Thyroid gland (tissue), 4 donors: ENCODE results near the gene CLIP3. TPM values are rescaled to one million over a fixed set of nuclear protein-coding genes. Genes with fewer than 3 reads are reported as not detected.

Experiments used
- DNase-seq, 2 donors: peaks; one replicate each; pipeline ENCODE4 v3.0.0-alpha.2; 2019
- H3K27ac ChIP-seq, 3 donors: fragments of 200-600 bp; sonication (generic); 1 replicate in 2 of 3; 2 replicates in 1 of 3; pipeline ENCODE4 v1.5.1; 2016 to 2019; ENCODE audit warnings: mild to moderate bottlenecking in 1 of 3, moderate library complexity in 1 of 3
- H3K27me3 ChIP-seq: fragments of 200-600 bp; sonication (generic); one replicate; pipeline ENCODE4 v1.5.1; 2019
- H3K36me3 ChIP-seq, 2 donors: fragments of 200-600 bp; sonication (generic); one replicate each; pipeline ENCODE4 v1.5.1; 2016 to 2019
- H3K4me1 ChIP-seq, 2 donors: fragments of 200-600 bp; sonication (generic); one replicate each; pipeline ENCODE4 v1.5.1; 2017 to 2019
- H3K4me3 ChIP-seq, 3 donors: fragments of 200-600 bp; sonication (generic); replicated peaks in 1 of 3; 1 replicate in 2 of 3; 2 replicates in 1 of 3; pipeline ENCODE4 v1.5.1; 2016; ENCODE audit warnings: mild to moderate bottlenecking in 1 of 3
- H3K9me3 ChIP-seq: fragments of 200-600 bp; sonication (generic); one replicate; pipeline ENCODE4 v1.5.1; 2017
- CTCF ChIP-seq, 6 experiments: fragments of 200-600 bp in 3 of 6; fragments of 450-650 bp in 3 of 6; sonication (generic) in 3 of 6; IDR thresholded peaks; one replicate each; pipeline ENCODE4 v1.5.1; 2016 to 2019; ENCODE audit warnings: antibody characterized with exemption in 6 of 6, mild to moderate bottlenecking in 2 of 6, inconsistent platforms in 1 of 6, moderate library complexity in 1 of 6
- POLR2A ChIP-seq, 2 donors: fragments of 450-650 bp; IDR thresholded peaks; one replicate each; pipeline ENCODE4 v1.6.1; 2017; ENCODE audit warnings: antibody characterized with exemption in 2 of 2, mild to moderate bottlenecking in 2 of 2, moderate library complexity in 1 of 2
- WGBS, 2 donors: methylation state at CpG; one replicate each; pipeline ENCODE4 v1.1.5; 2017; 5-methylcytosine and 5-hydroxymethylcytosine counted together
- intact Hi-C: fragments of 100-400 bp; cut with DNase I; formaldehyde crosslinking; loops from one replicate; pipeline ENCODE4 v1.15.1; 2023
- total RNA-seq, 4 donors: library from RNA; depleted of rRNA; stranded (reverse); fragments of >200 nt; gene quantifications; one replicate each; pipeline ENCODE4 v1.2.3, GENCODE V29; 2016

Gene CLIP3
- total RNA-seq, 4 donors from 2014 or later = 1.9 to 3.8 (median 2.9) TPM

GRCh38 chr19:36019061-36019670, 13.5 kb downstream of the CLIP3 start:
- DNase-seq = no peak
- Histone ChIP-seq H3K27me3 (no peaks in the 10 kb centered on the region), H3K9me3 (no peaks in the 10 kb centered on the region), H3K4me3 (no peak overlapping the region), H3K27ac (no peak overlapping the region), H3K36me3 (no peaks in the 10 kb centered on the region), H3K4me1 (peaks cover 5 to 6% of the 10 kb centered on the region in 2 donors)
- 92 to 93% methylated on average over 21 to 22 of the region's 22 CpGs for WGBS, 2 donors
- no peak for TF ChIP-seq CTCF (IDR thresholded peaks at IDR 0.05)
- intact Hi-C loops = no loop called here

- TF ChIP-seq CTCF (IDR thresholded peaks at IDR 0.05) (no peak), POLR2A (IDR thresholded peaks at IDR 0.05) (peak in 1 of 2 donors; percentile 45)
- Histone ChIP-seq H3K4me3 (peak within 1 kb of the TSS in 2 of 3 donors; percentile 53 to 66), H3K27ac (peak within 1 kb of the TSS; percentile 62 to 78 (median 68)), H3K27me3 (no peaks in the 10 kb centered on the region), H3K4me1 (peaks cover 18% of the 10 kb centered on the region in 2 donors), H3K9me3 (no peaks in the 10 kb centered on the region), H3K36me3 (no peaks in the 10 kb centered on the region)
- WGBS, 2 donors = 1 to 5% methylated on average over 27 to 37 of the region's 42 CpGs
- DNase-seq = peak; percentile 100
- intact Hi-C loops = loop anchor here (5.0 kb wide), 1 partner anchor 38 kb away; the partner anchor contains the start of genes THAP8 and WDR62
These were observed 18.4 kb downstream of the CLIP3 start, which contains the start of gene ALKBH6 for GRCh38 chr19:36014012-36014924. Gene ALKBH6, minus strand, starts transcription at chr19:36014213. Its CDS starts 816 bp downstream, at chr19:36013397.

DNA sequence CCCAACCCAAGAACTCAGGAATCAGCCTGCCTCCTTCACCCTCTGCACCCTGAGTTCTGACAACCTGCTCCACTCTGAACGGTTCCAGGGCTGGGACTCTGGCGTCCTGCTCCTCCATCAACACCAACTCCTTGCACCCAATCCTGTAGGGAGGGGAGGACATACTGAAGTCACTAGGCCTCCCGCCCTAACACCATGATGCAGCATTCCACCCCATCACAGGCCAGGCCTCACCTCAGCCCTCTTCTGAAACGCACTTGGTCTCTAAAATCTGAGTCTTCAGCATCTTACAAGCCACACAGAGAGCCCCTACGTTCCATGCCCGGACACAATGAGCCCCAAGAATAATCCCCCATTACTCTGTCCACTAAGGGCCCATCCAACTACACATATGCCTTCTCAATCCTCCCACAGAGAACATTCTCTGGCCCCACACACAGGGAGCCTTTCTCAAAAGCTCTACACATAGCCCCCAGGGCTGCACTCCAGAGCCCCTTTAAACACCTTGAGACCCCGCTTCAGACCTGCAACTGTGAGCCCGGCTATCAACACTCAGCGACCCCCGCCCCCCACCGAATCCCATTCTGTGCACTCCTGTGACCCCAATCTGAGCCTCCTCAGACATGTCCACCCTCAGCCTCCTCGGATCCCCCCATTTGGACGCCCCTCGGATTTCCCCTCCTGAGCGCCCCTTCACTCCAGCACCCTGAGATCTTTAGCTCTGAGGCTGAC, 19.2 kb downstream of the CLIP3 start:
- Histone ChIP-seq H3K27ac (peak overlapping the region; percentile 62 to 78 (median 68)), H3K27me3 (no peaks in the 10 kb centered on the region), H3K4me3 (peak overlapping the region in 2 of 3 donors; percentile 53 to 66), H3K4me1 (peaks cover 18 to 22% of the 10 kb centered on the region in 2 donors), H3K9me3 (no peaks in the 10 kb centered on the region), H3K36me3 (no peaks in the 10 kb centered on the region)
- WGBS, 2 donors = 27 to 32% methylated on average over 15 of the region's 15 CpGs
- intact Hi-C loops = loop anchor here (5.0 kb wide), 1 partner anchor 39 kb away; the partner anchor contains the start of genes THAP8 and WDR62
- TF ChIP-seq POLR2A (IDR thresholded peaks at IDR 0.05) (no peak), CTCF (IDR thresholded peaks at IDR 0.05) (no peak)
- peak in 1 of 2 donors; percentile 16 for DNase-seq

GRCh38 chr19:36010402-36010801, 22.3 kb downstream of the CLIP3 start:
- Histone ChIP-seq H3K36me3 (no peaks in the 10 kb centered on the region), H3K27ac (no peak overlapping the region), H3K4me3 (no peak overlapping the region), H3K4me1 (peaks cover 18 to 25% of the 10 kb centered on the region in 2 donors), H3K9me3 (no peaks in the 10 kb centered on the region), H3K27me3 (no peaks in the 10 kb centered on the region)
- TF ChIP-seq CTCF (IDR thresholded peaks at IDR 0.05) (no peak), POLR2A (IDR thresholded peaks at IDR 0.05) (no peak)
- WGBS, 2 donors = 92 to 96% methylated on average over 7 to 10 of the region's 11 CpGs
- DNase-seq = no peak
- intact Hi-C loops = loop anchor here (5.0 kb wide), 1 partner anchor 42 kb away; the partner anchor contains the start of genes THAP8 and WDR62
